Psoas muscle (tissue), 8 donors: ENCODE results near the gene PCLAF. TPM values are rescaled to one million over a fixed set of nuclear protein-coding genes. Genes with fewer than 3 reads are reported as not detected.
"Not testable (repeated sequence)": the region's sequence is repeated elsewhere in the genome, so short reads cannot be mapped to it uniquely, and the experiment has no call there.

Source experiments
- ATAC-seq, 4 donors: fragments of 200-7000 bp; cut with Tn5 transposase; one replicate each; pipeline ENCODE4 v1.9.1; 2020; ENCODE audit warnings: moderate library complexity in 3 of 4, mild to moderate bottlenecking in 2 of 4
- DNase-seq, 2 donors: peaks; one replicate each; pipeline ENCODE4 v3.0.0-alpha.2; 2020
- H3K27ac ChIP-seq: fragments of 200-600 bp; one replicate; pipeline ENCODE4 v1.8.0; 2022
- H3K27me3 ChIP-seq, 3 donors: fragments of 200-600 bp in 1 of 3; one replicate each; pipeline versions ENCODE4 v1.6.1 to v1.8.0; 2013 to 2022; ENCODE audit warnings: low read length in 2 of 3, mild to moderate bottlenecking in 2 of 3, moderate library complexity in 1 of 3; ENCODE audit not compliant: insufficient read depth in 3 of 3
- H3K36me3 ChIP-seq, 2 donors: fragments of 200-600 bp in 1 of 2; one replicate each; pipeline versions ENCODE4 v1.6.1 to v1.8.0; 2013 to 2022; ENCODE audit warnings: low read depth in 1 of 2, mild to moderate bottlenecking in 1 of 2, moderate library complexity in 1 of 2; ENCODE audit not compliant: insufficient read depth in 1 of 2
- H3K4me1 ChIP-seq: fragments of 200-600 bp; one replicate; pipeline ENCODE4 v1.8.0; 2022
- H3K4me3 ChIP-seq: fragments of 200-600 bp; one replicate; pipeline ENCODE4 v1.8.0; 2022; ENCODE audit warnings: mild to moderate bottlenecking
- H3K9me3 ChIP-seq: fragments of 200-600 bp; one replicate; pipeline ENCODE4 v1.8.0; 2022
- WGBS, 3 donors: extraction: QIAGEN DNeasy Blood & Tissue Kit; methylation state at CpG; one replicate each; pipeline versions ENCODE4 v1.1.6 to v1.1.7; 2013; 5-methylcytosine and 5-hydroxymethylcytosine counted together
- intact Hi-C, 2 donors: fragments of 100-400 bp; cut with DNase I; formaldehyde crosslinking; loops; one replicate each; pipeline versions ENCODE4 v1.11.0 to v1.14.2; 2022
- polyA plus RNA-seq, 3 donors: library from polyadenylated mRNA; stranded (reverse); fragments of 200-250 nt; gene quantifications; one replicate each; pipeline ENCODE4 v1.2.3, GENCODE V29; 2013
- total RNA-seq, 4 donors: library from RNA; stranded (reverse); fragmentation: NEBNext Ultra II Directional in 2 of 4; extraction: Animal tissue kit (Norgen Biotek cat#: 25700) in 2 of 4; gene quantifications; one replicate each; pipeline versions ENCODE4 v1.2.1 to v1.2.4, GENCODE V29; 2021 to 2023
- TF ChIP-seq, protein P1 (sequence below): fragments of 200-600 bp; IDR thresholded peaks from one replicate; pipeline ENCODE4 v1.8.0; 2022; ENCODE audit warnings: antibody characterized with exemption
- donor health status: healthy with polysubstance abuse.
- donor health status: DM: no; HTN: no; CAD: no; lungs with moderate emphysema.
- donor health status: Bipolar disorder and iron deficiency.
- donor health status: healthy.
- donor health status: DM: yes; HTN: yes; CAD: no.
- donor health status: DM: no; HTN: no; CAD: no.
- donor health status: DM: no; HTN: no; CAD: no.
- donor health status: DM: yes; HTN: yes; CAD: no.

Gene PCLAF
- total and polyA plus RNA-seq, 7 donors, result 0.15 to 0.42 (median 0.37) TPM; not detected in 2

DNA sequence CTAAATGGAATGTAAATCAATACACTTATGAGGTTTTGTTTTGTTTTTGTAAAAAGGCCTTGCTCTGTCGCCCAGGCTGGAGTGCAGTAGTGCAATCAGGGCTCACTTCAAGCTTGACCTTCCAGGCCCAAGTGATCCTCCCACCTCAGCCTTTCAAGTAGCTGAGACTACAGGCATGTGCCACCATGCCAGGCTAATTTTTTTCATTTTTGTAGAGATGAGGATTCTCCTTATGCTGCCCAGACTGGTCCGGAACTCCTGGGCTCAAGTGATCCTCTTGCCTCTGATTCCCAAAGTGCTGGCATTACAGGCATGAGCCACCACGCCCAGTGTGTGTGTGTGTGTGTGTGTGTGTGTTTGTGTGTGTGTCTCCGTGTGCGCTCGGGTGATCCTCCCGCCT is 5.0 kb upstream of the PCLAF start:
- ATAC-seq (no peak), DNase-seq (no peak)
- intact Hi-C loops, result no loop called here
- Histone ChIP-seq H3K36me3 (no peaks in the 10 kb centered on the region), H3K9me3 (no peaks in the 10 kb centered on the region), H3K4me1 (peaks cover 12% of the 10 kb centered on the region), H3K27me3 (no peaks in the 10 kb centered on the region), H3K27ac (no peak overlapping the region), H3K4me3 (no peak overlapping the region)
- TF ChIP-seq, protein P1, sequence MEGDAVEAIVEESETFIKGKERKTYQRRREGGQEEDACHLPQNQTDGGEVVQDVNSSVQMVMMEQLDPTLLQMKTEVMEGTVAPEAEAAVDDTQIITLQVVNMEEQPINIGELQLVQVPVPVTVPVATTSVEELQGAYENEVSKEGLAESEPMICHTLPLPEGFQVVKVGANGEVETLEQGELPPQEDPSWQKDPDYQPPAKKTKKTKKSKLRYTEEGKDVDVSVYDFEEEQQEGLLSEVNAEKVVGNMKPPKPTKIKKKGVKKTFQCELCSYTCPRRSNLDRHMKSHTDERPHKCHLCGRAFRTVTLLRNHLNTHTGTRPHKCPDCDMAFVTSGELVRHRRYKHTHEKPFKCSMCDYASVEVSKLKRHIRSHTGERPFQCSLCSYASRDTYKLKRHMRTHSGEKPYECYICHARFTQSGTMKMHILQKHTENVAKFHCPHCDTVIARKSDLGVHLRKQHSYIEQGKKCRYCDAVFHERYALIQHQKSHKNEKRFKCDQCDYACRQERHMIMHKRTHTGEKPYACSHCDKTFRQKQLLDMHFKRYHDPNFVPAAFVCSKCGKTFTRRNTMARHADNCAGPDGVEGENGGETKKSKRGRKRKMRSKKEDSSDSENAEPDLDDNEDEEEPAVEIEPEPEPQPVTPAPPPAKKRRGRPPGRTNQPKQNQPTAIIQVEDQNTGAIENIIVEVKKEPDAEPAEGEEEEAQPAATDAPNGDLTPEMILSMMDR, result no peak
- WGBS, 3 donors, result 91 to 96% (median 95%) methylated on average over 7 of the region's 7 CpGs

DNA sequence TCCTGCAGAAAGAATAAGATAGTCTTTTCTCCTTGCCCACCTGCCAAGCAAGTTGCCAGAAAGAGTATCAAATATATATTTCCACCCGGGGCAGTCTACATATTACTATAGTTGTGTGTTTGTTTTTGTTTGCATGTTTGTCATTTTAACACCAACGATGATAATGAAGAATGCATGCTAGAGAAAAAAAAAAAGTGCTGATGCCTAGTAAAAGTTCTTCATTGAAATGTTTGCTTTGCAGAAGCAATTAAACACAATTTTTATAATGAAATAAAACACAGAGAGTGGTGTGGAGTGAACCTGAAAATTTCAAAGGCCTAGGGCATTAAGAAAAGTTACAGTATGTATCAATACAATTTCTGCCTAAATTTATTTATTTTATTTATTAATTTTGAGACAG is 2.5 kb upstream of the PCLAF start:
- Histone ChIP-seq H3K4me3 (no peak overlapping the region), H3K4me1 (peaks cover 7% of the 10 kb centered on the region), H3K36me3 (no peaks in the 10 kb centered on the region), H3K9me3 (no peaks in the 10 kb centered on the region), H3K27ac (no peak overlapping the region), H3K27me3 (no peaks in the 10 kb centered on the region)
- TF ChIP-seq, protein P1, result no peak
- no peak for ATAC-seq
- DNase-seq, result no peak
- WGBS, 3 donors, result 76 to 90% (median 86%) methylated on average over 2 of the region's 2 CpGs
- intact Hi-C loops, result no loop called here

DNA sequence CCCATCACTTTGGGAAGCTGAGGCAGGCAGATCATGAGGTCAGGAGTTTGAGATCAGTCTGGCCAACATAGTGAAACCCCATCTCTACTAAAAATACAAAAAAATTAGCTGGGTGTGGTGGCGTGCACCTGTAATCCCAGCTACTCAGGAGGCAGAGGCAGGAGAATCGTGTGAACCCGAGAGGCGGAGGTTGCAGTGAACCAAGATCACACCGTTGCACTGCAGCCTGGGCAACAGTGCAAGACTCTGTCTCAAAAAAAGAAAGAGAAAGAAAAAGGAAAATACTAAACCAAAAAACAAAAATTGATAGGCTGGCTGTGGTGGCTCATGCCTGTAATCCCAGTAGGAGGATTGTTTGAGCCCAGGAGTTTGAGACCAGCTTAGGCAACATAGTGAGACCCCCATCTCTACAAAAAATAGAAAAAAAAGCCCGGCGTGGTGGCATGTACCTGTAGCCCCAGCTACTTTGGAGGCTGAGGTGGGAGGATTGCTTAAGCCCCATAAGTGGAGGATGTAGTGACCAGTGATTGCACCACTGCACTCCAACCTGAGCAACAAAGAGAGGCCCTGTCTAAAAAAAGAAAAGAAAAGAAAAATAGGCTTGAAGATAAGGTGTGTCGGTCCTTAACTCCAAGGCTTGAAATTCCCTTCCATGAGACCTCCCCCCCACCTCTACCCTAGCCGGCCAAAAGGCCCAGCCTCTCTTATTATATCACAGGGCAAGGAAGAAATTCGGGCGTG is 941 bp downstream of the PCLAF start:
- H3K27me3 ChIP-seq, DNase-seq, H3K9me3 ChIP-seq, ATAC-seq, H3K27ac ChIP-seq, intact Hi-C loops, H3K4me1 ChIP-seq, H3K36me3 ChIP-seq: not testable (repeated sequence)
- peak overlapping the region; percentile 65 for H3K4me3 ChIP-seq
- 54 to 57% (median 56%) methylated on average over 11 of the region's 11 CpGs for WGBS, 3 donors

DNA sequence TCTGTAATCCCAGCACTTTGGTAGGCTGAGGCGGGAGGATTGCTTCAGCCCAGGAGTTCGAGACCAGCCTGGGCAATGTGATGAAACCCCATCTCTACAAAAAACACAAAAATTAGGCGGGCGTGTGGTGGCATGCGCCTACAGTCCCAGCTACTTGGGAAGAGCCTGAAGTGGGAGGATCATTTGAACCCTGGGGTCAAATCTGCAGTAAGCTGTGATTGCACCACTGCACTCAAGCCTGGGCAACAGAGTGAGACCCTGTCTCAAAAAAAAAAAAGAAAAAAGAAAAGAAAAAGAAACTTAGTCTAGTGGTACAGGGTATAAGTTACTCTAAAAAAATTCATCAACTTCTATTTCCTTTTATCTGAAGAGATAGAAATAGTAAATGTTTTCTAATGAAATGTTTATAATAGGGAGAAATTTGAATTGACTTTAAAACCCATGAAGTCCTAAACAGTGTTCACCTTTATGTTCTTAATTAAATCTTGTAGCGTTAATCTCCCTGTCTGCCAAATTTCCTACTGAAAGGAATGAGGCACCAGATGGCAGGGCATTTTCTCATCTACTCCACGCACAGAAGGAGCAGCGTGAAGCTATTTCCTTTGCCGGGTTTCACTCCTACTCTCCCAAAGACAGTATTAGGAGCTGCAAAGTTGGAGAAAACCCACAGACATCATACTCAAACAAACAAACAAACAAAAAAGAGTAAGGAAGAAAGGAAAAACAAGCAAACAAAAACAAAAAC is 1.9 kb downstream of the PCLAF start:
- Histone ChIP-seq H3K27ac (no peak overlapping the region), H3K9me3 (no peaks in the 10 kb centered on the region), H3K36me3 (no peaks in the 10 kb centered on the region), H3K27me3 (no peaks in the 10 kb centered on the region), H3K4me3 (no peak overlapping the region), H3K4me1 (peaks cover 7% of the 10 kb centered on the region)
- DNase-seq, result no peak
- TF ChIP-seq, protein P1, result no peak
- ATAC-seq, result no peak
- 57 to 65% (median 61%) methylated on average over 9 of the region's 9 CpGs for WGBS, 3 donors
- intact Hi-C loops, result no loop called here

GRCh38 chr15:64373360-64373759 is 7.9 kb downstream of the PCLAF start:
- Histone ChIP-seq H3K4me1 (no peaks in the 10 kb centered on the region), H3K36me3 (no peaks in the 10 kb centered on the region), H3K27me3 (no peaks in the 10 kb centered on the region), H3K4me3 (no peak overlapping the region), H3K9me3 (no peaks in the 10 kb centered on the region), H3K27ac (no peak overlapping the region)
- TF ChIP-seq, protein P1, result no peak
- WGBS, 3 donors, result 94 to 97% (median 96%) methylated on average over 8 of the region's 8 CpGs
- ATAC-seq (no peak), DNase-seq (no peak)
- intact Hi-C loops, result no loop called here

DNA sequence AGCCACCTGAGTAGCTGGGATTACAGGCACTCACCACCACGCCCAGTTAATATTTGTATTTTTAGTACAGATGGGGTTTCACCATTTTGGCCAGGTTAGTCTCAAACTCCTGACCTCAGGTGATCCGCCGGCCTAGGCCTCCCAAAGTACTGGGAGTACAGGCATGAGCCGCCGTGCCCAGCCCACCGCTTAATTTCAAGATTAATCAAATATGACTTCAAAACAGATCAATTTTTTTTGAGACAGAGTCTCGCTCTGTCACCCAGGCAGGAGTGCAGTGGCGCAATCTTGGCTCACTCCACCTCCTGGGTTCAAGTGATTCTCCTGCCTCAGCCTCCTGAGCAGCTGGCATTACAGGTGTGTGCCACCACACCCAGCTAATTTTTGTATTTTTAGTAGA is 9.9 kb downstream of the PCLAF start:
- intact Hi-C loops, H3K27ac ChIP-seq, H3K27me3 ChIP-seq, DNase-seq, H3K4me1 ChIP-seq, H3K36me3 ChIP-seq, ATAC-seq, H3K9me3 ChIP-seq, H3K4me3 ChIP-seq: not testable (repeated sequence)
- WGBS, 3 donors, result 98 to 99% (median 98%) methylated on average over 8 of the region's 8 CpGs
